PC-9 (cell line): ENCODE data around the gene CRNKL1. TPM values are rescaled to one million over a fixed set of nuclear protein-coding genes. Genes with fewer than 3 reads are reported as not detected.

Source experiments
- BruUV-seq: library from RNA; stranded (reverse); fragments of 400-500 nt; replicated peaks from 2 replicates; lab custom pipeline; 2021; lab: Mats Ljungman, UMichigan
- CTCF ChIA-PET: fragments of 300-600 bp; sonication (Branson Sonifier 250); formaldehyde crosslinking; loops from one replicate; lab custom pipeline; 2022; ENCODE audit warnings: antibody characterized with exemption; lab: Charles Lee
- POLR2A ChIA-PET: fragments of 300-600 bp; sonication (Branson Sonifier 250); formaldehyde crosslinking; loops from one replicate; lab custom pipeline; 2022; ENCODE audit warnings: antibody characterized with exemption; ENCODE audit not compliant: unreplicated experiment; lab: Charles Lee
- DNase-seq, 2 experiments: peaks; one replicate each; pipeline versions ENCODE4 v3.0.0 to v3.0.0-alpha.2; 2015 to 2022; ENCODE audit warnings: mixed read lengths in 1 of 2
- H2AFZ ChIP-seq: fragments of 200-600 bp; sonication (generic); 2 replicates; pipeline ENCODE4 v1.8.1; 2017; ENCODE audit warnings: antibody characterized with exemption
- H3F3A ChIP-seq: fragments of 200-600 bp; sonication (generic); 2 replicates; pipeline ENCODE4 v1.8.1; 2017; ENCODE audit warnings: antibody characterized with exemption, mild to moderate bottlenecking, low read depth; ENCODE audit not compliant: insufficient read depth
- H3K27ac ChIP-seq: fragments of 200-600 bp; sonication (generic); 2 replicates; pipeline ENCODE4 v1.6.1; 2016; ENCODE audit warnings: mixed run types
- H3K27me3 ChIP-seq: fragments of 200-600 bp; sonication (generic); 2 replicates; pipeline ENCODE4 v1.6.1; 2016; ENCODE audit warnings: low read depth, mixed run types; ENCODE audit not compliant: insufficient read depth
- H3K36me3 ChIP-seq: fragments of 200-600 bp; sonication (generic); 2 replicates; pipeline ENCODE4 v1.6.1; 2016; ENCODE audit warnings: low read depth, mixed run types
- H3K4me1 ChIP-seq: fragments of 200-600 bp; sonication (generic); replicated peaks from 2 replicates; pipeline ENCODE4 v1.6.1; 2016; ENCODE audit warnings: mixed run types; ENCODE audit not compliant: insufficient read depth
- H3K4me2 ChIP-seq: fragments of 200-600 bp; sonication (generic); 2 replicates; pipeline ENCODE4 v1.6.1; 2017; ENCODE audit warnings: mixed run types
- H3K4me3 ChIP-seq: fragments of 200-600 bp; sonication (generic); 2 replicates; pipeline ENCODE4 v1.6.1; 2016; ENCODE audit warnings: mixed run types
- H3K79me2 ChIP-seq: fragments of 200-600 bp; sonication (generic); 2 replicates; pipeline ENCODE4 v1.6.1; 2017; ENCODE audit warnings: low read depth, mixed run types
- H3K9me2 ChIP-seq: fragments of 200-600 bp; sonication (generic); 2 replicates; pipeline ENCODE4 v1.8.1; 2017; ENCODE audit warnings: mild to moderate bottlenecking; ENCODE audit not compliant: insufficient read depth
- H3K9me3 ChIP-seq: fragments of 200-600 bp; sonication (generic); 2 replicates; pipeline ENCODE4 v1.8.1; 2016; ENCODE audit warnings: low read depth; ENCODE audit not compliant: insufficient read depth
- H4K20me1 ChIP-seq: fragments of 200-600 bp; sonication (generic); 2 replicates; pipeline ENCODE4 v1.8.1; 2017; ENCODE audit not compliant: insufficient read depth
- CTCF ChIP-seq: fragments of 200-600 bp; sonication (generic); conservative IDR thresholded peaks from 2 replicates; pipeline ENCODE4 v1.6.1; 2017; ENCODE audit warnings: mixed run types, antibody characterized with exemption, mild to moderate bottlenecking, moderate library complexity
- EZH2 ChIP-seq: fragments of 200-600 bp; sonication (generic); IDR thresholded peaks from 2 replicates; pipeline ENCODE4 v1.8.0; 2017; ENCODE audit warnings: antibody characterized with exemption, low read depth
- intact Hi-C: fragments of 100-400 bp; cut with micrococcal nuclease; formaldehyde crosslinking; loops from one replicate; pipeline ENCODE4 v1.10.0; 2022; ENCODE audit not compliant: unreplicated experiment
- total RNA-seq: library from RNA; stranded (reverse); gene quantifications from 2 replicates; pipeline ENCODE4 v1.2.3, GENCODE V29; 2021

The CRNKL1 gene
- total RNA-seq, 1 experiment from 2014 or later, result 24.8 TPM

- Histone ChIP-seq H2AFZ (no peak overlapping the region), H3K79me2 (peaks cover 80% of the 10 kb centered on the region), H3K9me2 (no peaks in the 10 kb centered on the region), H3K9me3 (no peaks in the 10 kb centered on the region), H3K4me3 (no peak overlapping the region), H3K27ac (peak overlapping the region; percentile 100), H3K4me2 (peak overlapping the region; percentile 91), H3K27me3 (no peaks in the 10 kb centered on the region), H3K36me3 (peaks cover 11% of the 10 kb centered on the region; the same call in 1 of the 2 replicates), H3K4me1 (peaks cover 54% of the 10 kb centered on the region), H3F3A (peaks cover 48% of the 10 kb centered on the region), H4K20me1 (no peaks in the 10 kb centered on the region)
- peak in 1 of 2 experiments; percentile 67 for DNase-seq
- POLR2A ChIA-PET, result interaction anchor here (0.5 to 1.0 kb wide), 4 partner anchors 14 to 310 kb away, joined by 3 to 8 read pairs (median 4); no protein-coding TSS in a partner anchor
- intact Hi-C loops, result no loop called here
- no TSS peak for BruUV-seq
- CTCF ChIA-PET, result interaction anchor here (0.6 to 0.7 kb wide), 2 partner anchors 21 to 26 kb away, joined by 3 to 4 read pairs; no protein-coding TSS in a partner anchor
- TF ChIP-seq CTCF, result no peak
- TF ChIP-seq EZH2, result no peak
Observed at GRCh38 chr20:19990850-19991249, 61.4 kb downstream of the CRNKL1 start.

- H4K20me1 ChIP-seq, result no peaks in the 10 kb centered on the region; the same call in 1 of the 2 replicates
- no peak for DNase-seq
- CTCF ChIA-PET, result no interaction called here
- intact Hi-C loops, result no loop called here
- no peak overlapping the region for H3K4me2 ChIP-seq
- no peak overlapping the region for H3K4me3 ChIP-seq
- H3K36me3 ChIP-seq, result peaks cover 23% of the 10 kb centered on the region; the same call in 1 of the 2 replicates
- no TSS peak for BruUV-seq
- H3K27me3 ChIP-seq, result no peaks in the 10 kb centered on the region
- no peaks in the 10 kb centered on the region for H3K9me3 ChIP-seq
- peaks cover 100% of the 10 kb centered on the region for H3K79me2 ChIP-seq
- H3F3A ChIP-seq, result peaks cover 31% of the 10 kb centered on the region
- peaks cover 28% of the 10 kb centered on the region for H3K4me1 ChIP-seq
- H2AFZ ChIP-seq, result no peak overlapping the region
- no peaks in the 10 kb centered on the region for H3K9me2 ChIP-seq
- TF ChIP-seq CTCF (no peak), EZH2 (no peak)
- no peak overlapping the region for H3K27ac ChIP-seq
- POLR2A ChIA-PET, result no interaction called here
Observed at GRCh38 chr20:19987046-19987445, 65.2 kb downstream of the CRNKL1 start.

GRCh38 chr20:19986419-19986818 is 65.8 kb downstream of the CRNKL1 start:
- peaks cover 22% of the 10 kb centered on the region for H3K4me1 ChIP-seq
- intact Hi-C loops, result no loop called here
- CTCF ChIA-PET, result interaction anchor here (0.7 kb wide), 1 partner anchor 1472 kb away, joined by 3 read pairs; no protein-coding TSS in a partner anchor
- no TSS peak for BruUV-seq
- TF ChIP-seq CTCF (no peak), EZH2 (no peak)
- peaks cover 24% of the 10 kb centered on the region for H3F3A ChIP-seq
- H3K9me2 ChIP-seq, result no peaks in the 10 kb centered on the region
- POLR2A ChIA-PET, result no interaction called here
- H3K4me2 ChIP-seq, result no peak overlapping the region
- peaks cover 23% of the 10 kb centered on the region; the same call in 1 of the 2 replicates for H3K36me3 ChIP-seq
- H3K79me2 ChIP-seq, result peaks cover 100% of the 10 kb centered on the region
- no peak for DNase-seq
- H3K27me3 ChIP-seq, result no peaks in the 10 kb centered on the region
- H3K27ac ChIP-seq, result no peak overlapping the region
- no peak overlapping the region for H2AFZ ChIP-seq
- H3K4me3 ChIP-seq, result no peak overlapping the region
- H3K9me3 ChIP-seq, result no peaks in the 10 kb centered on the region
- H4K20me1 ChIP-seq, result no peaks in the 10 kb centered on the region; the same call in 1 of the 2 replicates

Other genes starting within 250 kb of the CRNKL1 start
- 167 and 168 TPM in 2 replicates for gene NAA20, start 35.1 kb downstream of the CRNKL1 start, total RNA-seq
- gene CFAP61, start 66 bp upstream of the CRNKL1 start, total RNA-seq, result 1.7 and 2.6 TPM in 2 replicates